ENCODE data around the gene HORMAD2.

- TF ChIP-seq, protein P1, sequence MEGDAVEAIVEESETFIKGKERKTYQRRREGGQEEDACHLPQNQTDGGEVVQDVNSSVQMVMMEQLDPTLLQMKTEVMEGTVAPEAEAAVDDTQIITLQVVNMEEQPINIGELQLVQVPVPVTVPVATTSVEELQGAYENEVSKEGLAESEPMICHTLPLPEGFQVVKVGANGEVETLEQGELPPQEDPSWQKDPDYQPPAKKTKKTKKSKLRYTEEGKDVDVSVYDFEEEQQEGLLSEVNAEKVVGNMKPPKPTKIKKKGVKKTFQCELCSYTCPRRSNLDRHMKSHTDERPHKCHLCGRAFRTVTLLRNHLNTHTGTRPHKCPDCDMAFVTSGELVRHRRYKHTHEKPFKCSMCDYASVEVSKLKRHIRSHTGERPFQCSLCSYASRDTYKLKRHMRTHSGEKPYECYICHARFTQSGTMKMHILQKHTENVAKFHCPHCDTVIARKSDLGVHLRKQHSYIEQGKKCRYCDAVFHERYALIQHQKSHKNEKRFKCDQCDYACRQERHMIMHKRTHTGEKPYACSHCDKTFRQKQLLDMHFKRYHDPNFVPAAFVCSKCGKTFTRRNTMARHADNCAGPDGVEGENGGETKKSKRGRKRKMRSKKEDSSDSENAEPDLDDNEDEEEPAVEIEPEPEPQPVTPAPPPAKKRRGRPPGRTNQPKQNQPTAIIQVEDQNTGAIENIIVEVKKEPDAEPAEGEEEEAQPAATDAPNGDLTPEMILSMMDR (conservative IDR thresholded peaks at IDR 0.05; ENCODE audit: low read length) = no peak
- TF ChIP-seq EZH2phosphoT487 (IDR thresholded peaks at IDR 0.05; ENCODE audit: borderline replicate concordance) = no peak
Observed at GRCh38 chr22:30171008-30171407, 90.7 kb downstream of the HORMAD2 start.
